ENCODE measurements around the gene MARVELD3. TPM values are rescaled to one million over a fixed set of nuclear protein-coding genes. Genes with fewer than 3 reads are reported as not detected.
"Not testable (repeated sequence)": the region's sequence is repeated elsewhere in the genome, so short reads cannot be mapped to it uniquely, and the experiment has no call there.

The MARVELD3 gene
- total RNA-seq, 1 experiment from 2014 or later = 27.0 TPM

DNA sequence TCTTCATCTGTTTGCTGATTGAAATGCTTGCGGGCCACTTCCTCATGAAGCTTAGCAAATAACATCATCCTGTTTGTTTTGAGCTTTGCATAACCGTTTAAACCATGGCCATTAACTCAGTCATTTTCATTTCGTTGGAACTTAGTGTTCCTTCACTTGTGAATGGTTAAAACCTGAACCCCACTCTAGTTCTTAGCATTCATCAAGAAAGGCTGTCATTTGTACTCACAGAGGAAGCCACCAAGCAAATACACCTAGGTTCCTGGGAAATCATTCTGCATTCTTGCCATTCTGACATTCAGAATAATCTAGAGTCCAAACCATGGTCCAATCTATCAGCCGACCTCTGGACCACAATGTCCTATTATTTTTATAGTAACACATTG, 40.7 kb upstream of the MARVELD3 start:
- no peaks in the 10 kb centered on the region for H3K4me1 ChIP-seq (ENCODE audit: insufficient read depth, low read length)
- no peak overlapping the region for H3K23ac ChIP-seq (ENCODE audit: insufficient read length, low read depth, low read length)
- no peak overlapping the region for H3K14ac ChIP-seq (ENCODE audit: insufficient read depth, low read length)
- no peak overlapping the region for H4K5ac ChIP-seq (ENCODE audit: insufficient read length, low read depth, low read length)
- H3K79me1 ChIP-seq (ENCODE audit: insufficient read depth, low read depth, low read length, poor library complexity, severe bottlenecking) = no peaks in the 10 kb centered on the region
- no peaks in the 10 kb centered on the region for H3K23me2 ChIP-seq (ENCODE audit: insufficient read length, low read depth, low read length, poor library complexity, severe bottlenecking)
- no peak overlapping the region for H2BK5ac ChIP-seq (ENCODE audit: insufficient read length, low read length)
- no peak overlapping the region for H2AK5ac ChIP-seq (ENCODE audit: insufficient read length, low read length)
- H3K27me3 ChIP-seq (ENCODE audit: insufficient read depth, low read length) = no peaks in the 10 kb centered on the region
- no peak overlapping the region for H4K8ac ChIP-seq (replicated peaks; ENCODE audit: insufficient read length, low read depth, low read length)
- H2AFZ ChIP-seq (ENCODE audit: low read length) = no peak overlapping the region
- H3K9me3 ChIP-seq (ENCODE audit: control insufficient read depth, low read depth, low read length) = no peaks in the 10 kb centered on the region
- no peaks in the 10 kb centered on the region for H4K20me1 ChIP-seq (ENCODE audit: control insufficient read depth, insufficient read depth, insufficient read length)
- no peak for DNase-seq
- Mint-ChIP-seq H3K36me3 (ENCODE audit: insufficient read depth in 1 of 3, low read depth in 3 of 3) (0 out of 7 replicates have a peak, but pooled peaks cover 0 to 2% (median 0%) of the 10 kb centered on the region in 3 experiments), H3K4me3 (no peak overlapping the region), H3K9me3 (peaks cover 9 to 13% of the 10 kb centered on the region in 2 experiments), H3K27me3 (ENCODE audit: low read depth) (peaks cover 19% of the 10 kb centered on the region), H3K27ac (no peak overlapping the region), H3K4me1 (no peaks in the 10 kb centered on the region)
- H3T11ph ChIP-seq (ENCODE audit: low read length) = no peak overlapping the region
- H2BK20ac ChIP-seq (ENCODE audit: low read depth, low read length, poor library complexity, severe bottlenecking) = no peak overlapping the region
- H2BK15ac ChIP-seq (ENCODE audit: low read depth, low read length) = no peak overlapping the region
- WGBS (ENCODE audit: extremely low coverage, insufficient read length, low lambda C conversion rate) = no CpG with 5 or more reads among the region's 4 CpGs
- H3K4ac ChIP-seq (ENCODE audit: low read depth, low read length) = no peak overlapping the region
- H3K9ac ChIP-seq (ENCODE audit: extremely low read depth, insufficient read length, low read length) = no peak overlapping the region
- H3K56ac ChIP-seq (ENCODE audit: insufficient read length, low read depth, low read length) = no peak overlapping the region
- no peak overlapping the region for H2BK12ac ChIP-seq (ENCODE audit: insufficient read length, low read depth, low read length)
- H3K4me2 ChIP-seq (ENCODE audit: insufficient read depth, insufficient read length, low read length) = no peak overlapping the region
- H3K79me2 ChIP-seq (ENCODE audit: insufficient read depth, low read length) = no peaks in the 10 kb centered on the region
- TF ChIP-seq, protein P1, sequence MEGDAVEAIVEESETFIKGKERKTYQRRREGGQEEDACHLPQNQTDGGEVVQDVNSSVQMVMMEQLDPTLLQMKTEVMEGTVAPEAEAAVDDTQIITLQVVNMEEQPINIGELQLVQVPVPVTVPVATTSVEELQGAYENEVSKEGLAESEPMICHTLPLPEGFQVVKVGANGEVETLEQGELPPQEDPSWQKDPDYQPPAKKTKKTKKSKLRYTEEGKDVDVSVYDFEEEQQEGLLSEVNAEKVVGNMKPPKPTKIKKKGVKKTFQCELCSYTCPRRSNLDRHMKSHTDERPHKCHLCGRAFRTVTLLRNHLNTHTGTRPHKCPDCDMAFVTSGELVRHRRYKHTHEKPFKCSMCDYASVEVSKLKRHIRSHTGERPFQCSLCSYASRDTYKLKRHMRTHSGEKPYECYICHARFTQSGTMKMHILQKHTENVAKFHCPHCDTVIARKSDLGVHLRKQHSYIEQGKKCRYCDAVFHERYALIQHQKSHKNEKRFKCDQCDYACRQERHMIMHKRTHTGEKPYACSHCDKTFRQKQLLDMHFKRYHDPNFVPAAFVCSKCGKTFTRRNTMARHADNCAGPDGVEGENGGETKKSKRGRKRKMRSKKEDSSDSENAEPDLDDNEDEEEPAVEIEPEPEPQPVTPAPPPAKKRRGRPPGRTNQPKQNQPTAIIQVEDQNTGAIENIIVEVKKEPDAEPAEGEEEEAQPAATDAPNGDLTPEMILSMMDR (conservative IDR thresholded peaks at IDR 0.05) = no peak
- H2BK120ac ChIP-seq (ENCODE audit: low read depth, low read length, poor library complexity, severe bottlenecking) = no peak overlapping the region
- H3K27ac ChIP-seq (ENCODE audit: insufficient read length, low read depth, low read length) = no peak overlapping the region
- no peak overlapping the region for H4K91ac ChIP-seq (ENCODE audit: insufficient read length, low read depth, low read length)
- no peak overlapping the region for H3K18ac ChIP-seq (ENCODE audit: insufficient read length, low read depth, low read length)

DNA sequence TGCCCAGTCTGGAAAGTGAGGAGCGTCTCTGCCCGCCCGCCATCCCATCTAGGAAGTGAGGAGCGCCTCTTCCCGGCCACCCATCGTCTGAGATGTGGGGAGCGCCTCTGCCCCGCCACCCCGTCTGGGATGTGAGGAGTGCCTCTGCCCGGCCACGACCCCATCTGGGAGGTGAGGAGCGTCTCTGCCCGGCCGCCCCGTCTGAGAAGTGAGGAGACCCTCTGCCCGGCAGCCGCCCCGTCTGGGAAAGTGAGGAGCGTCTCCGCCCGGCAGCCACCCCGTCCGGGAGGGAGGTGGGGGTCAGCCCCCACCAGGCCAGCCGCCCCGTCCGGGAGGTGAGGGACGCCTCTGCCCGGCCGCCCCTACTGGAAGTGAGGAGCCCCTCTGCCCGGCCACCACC, 36.6 kb upstream of the MARVELD3 start:
- H3K18ac ChIP-seq (ENCODE audit: insufficient read length, low read depth, low read length) = not testable (repeated sequence)
- no CpG with 5 or more reads among the region's 30 CpGs for WGBS (ENCODE audit: extremely low coverage, insufficient read length, low lambda C conversion rate)

More for the DNA sequence above, 36.6 kb upstream of the MARVELD3 start:
- H3K27ac ChIP-seq (ENCODE audit: insufficient read length, low read depth, low read length); H3K4me3 Mint-ChIP-seq; H2AK5ac ChIP-seq (ENCODE audit: insufficient read length, low read length); H3K4ac ChIP-seq (ENCODE audit: low read depth, low read length); H4K5ac ChIP-seq (ENCODE audit: insufficient read length, low read depth, low read length); H3K23me2 ChIP-seq (ENCODE audit: insufficient read length, low read depth, low read length, poor library complexity, severe bottlenecking); H3K23ac ChIP-seq (ENCODE audit: insufficient read length, low read depth, low read length); H4K20me1 ChIP-seq (ENCODE audit: control insufficient read depth, insufficient read depth, insufficient read length); H3K4me1 Mint-ChIP-seq; H3K27me3 ChIP-seq (ENCODE audit: insufficient read depth, low read length); H2BK5ac ChIP-seq (ENCODE audit: insufficient read length, low read length); H3K79me1 ChIP-seq (ENCODE audit: insufficient read depth, low read depth, low read length, poor library complexity, severe bottlenecking); H2BK120ac ChIP-seq (ENCODE audit: low read depth, low read length, poor library complexity, severe bottlenecking); H3K4me1 ChIP-seq (ENCODE audit: insufficient read depth, low read length); H3K79me2 ChIP-seq (ENCODE audit: insufficient read depth, low read length); H3T11ph ChIP-seq (ENCODE audit: low read length); H3K4me2 ChIP-seq (ENCODE audit: insufficient read depth, insufficient read length, low read length); H3K9ac ChIP-seq (ENCODE audit: extremely low read depth, insufficient read length, low read length); H3K14ac ChIP-seq (ENCODE audit: insufficient read depth, low read length); H4K91ac ChIP-seq (ENCODE audit: insufficient read length, low read depth, low read length); H3K36me3 Mint-ChIP-seq (ENCODE audit: insufficient read depth in 1 of 3, low read depth in 3 of 3); H2BK12ac ChIP-seq (ENCODE audit: insufficient read length, low read depth, low read length); H3K9me3 ChIP-seq (ENCODE audit: control insufficient read depth, low read depth, low read length); H4K8ac ChIP-seq (replicated peaks; ENCODE audit: insufficient read length, low read depth, low read length); H2AFZ ChIP-seq (ENCODE audit: low read length); H3K56ac ChIP-seq (ENCODE audit: insufficient read length, low read depth, low read length); DNase-seq; H2BK20ac ChIP-seq (ENCODE audit: low read depth, low read length, poor library complexity, severe bottlenecking); H2BK15ac ChIP-seq (ENCODE audit: low read depth, low read length): not testable (repeated sequence)
- H3K27me3 Mint-ChIP-seq (ENCODE audit: low read depth) = peaks cover 21% of the 10 kb centered on the region
- peak overlapping the region in 1 of 3 experiments; percentile 11; a peak in 1 of 7 replicates for H3K27ac Mint-ChIP-seq
- peaks cover 10 to 13% of the 10 kb centered on the region in 2 experiments for H3K9me3 Mint-ChIP-seq

Data from H9 (cell line).